GM12878 (cell line): ENCODE measurements around the gene LRRN4CL. TPM values are rescaled to one million over a fixed set of nuclear protein-coding genes. Genes with fewer than 3 reads are reported as not detected.

Experiments
- BHLHE40 ChIP-seq, 2 experiments: fragments of 450-650 bp in 1 of 2; IDR thresholded peaks; 2 replicates each; pipeline ENCODE4 v1.6.1; 2011 to 2017; ENCODE audit warnings: low read depth in 2 of 2, borderline replicate concordance in 1 of 2, improper control_type of control experiment in 1 of 2, low read length in 1 of 2, mild to moderate bottlenecking in 1 of 2
- CEBPZ ChIP-seq: fragments of 150-350 bp; IDR thresholded peaks from 2 replicates; pipeline ENCODE4 v1.6.1; 2016; ENCODE audit warnings: low read depth, low read length
- E2F8 ChIP-seq: fragments of 450-650 bp; IDR thresholded peaks from 2 replicates; pipeline ENCODE4 v1.6.1; 2018; ENCODE audit warnings: mild to moderate bottlenecking, low read depth, moderate library complexity; ENCODE audit not compliant: partially characterized antibody
- E4F1 ChIP-seq: fragments of 450-650 bp; IDR thresholded peaks from 2 replicates; pipeline ENCODE4 v1.6.1; 2018; ENCODE audit warnings: borderline replicate concordance, mild to moderate bottlenecking; ENCODE audit not compliant: partially characterized antibody
- IRF3 ChIP-seq: fragments of 450-650 bp; IDR thresholded peaks from 2 replicates; pipeline ENCODE4 v1.6.1; 2014; ENCODE audit warnings: mild to moderate bottlenecking
- KAT2A ChIP-seq: conservative IDR thresholded peaks from 2 replicates; pipeline ENCODE4 v1.6.1; 2011; ENCODE audit warnings: low read depth, low read length; ENCODE audit not compliant: control insufficient read depth
- NBN ChIP-seq: fragments of 450-650 bp; IDR thresholded peaks from 2 replicates; pipeline ENCODE4 v1.6.1; 2016
- PAX5 ChIP-seq: IDR thresholded peaks from 2 replicates; pipeline ENCODE4 v1.6.1; 2011; ENCODE audit warnings: low read depth, low read length, borderline replicate concordance
- PKNOX1 ChIP-seq: fragments of 450-650 bp; IDR thresholded peaks from 2 replicates; pipeline ENCODE4 v1.6.1; 2016; ENCODE audit warnings: mild to moderate bottlenecking
- TARDBP ChIP-seq: IDR thresholded peaks from 2 replicates; pipeline ENCODE4 v1.6.1; 2016; ENCODE audit warnings: borderline replicate concordance
- ZNF592 ChIP-seq: fragments of 450-650 bp; IDR thresholded peaks from 2 replicates; pipeline ENCODE4 v1.6.1; 2017; ENCODE audit warnings: mild to moderate bottlenecking, moderate library complexity
- polyA plus RNA-seq, 11 experiments: library from polyadenylated mRNA; depleted of rRNA in 4 of 11; unstranded in 6 of 11; stranded (reverse) in 5 of 11; fragments of >200 nt; fragmentation: Nextera tagmentation in 4 of 11; fragmentation: Illumina TruSeq in 1 of 11; extraction: Ambion mirVana in 4 of 11; extraction: Trizol in 1 of 11; gene quantifications; 1 replicate in 1 of 11; 2 replicates in 10 of 11; pipeline versions ENCODE4 v1.2.1 to v1.2.3, GENCODE V29; 2011 to 2016; ENCODE audit warnings: inconsistent platforms in 2 of 11, missing spikeins in 2 of 11, low read depth in 1 of 11
- total RNA-seq, 4 experiments: library from RNA; depleted of rRNA in 3 of 4; stranded (reverse); fragments of >200 nt in 3 of 4; fragmentation: Illumina TruSeq in 1 of 4; extraction: Trizol in 1 of 4; gene quantifications; 2 replicates each; pipeline versions ENCODE4 v1.2.1 to v1.2.3, GENCODE V29; 2013 to 2021

Gene LRRN4CL
- total and polyA plus RNA-seq, 10 of the 15 experiments (the other 5 are each of a cell fraction or from before 2014, with no cell fraction given): 0.01 to 0.06 TPM; not detected in 8

GRCh38 chr11:62671608-62672389 lies 17.5 kb downstream of the LRRN4CL start, which contains the start of the genes LBHD1 and UQCC3 (continued):
- TF ChIP-seq ZNF592 (no peak), PKNOX1 (peak; percentile 36; the same call in 1 of the 2 replicates), TARDBP (no peak), PAX5 (0 out of 2 replicates have a peak, but pooled peaks have one; percentile 15), BHLHE40 (IDR thresholded peaks at IDR 0.05; ENCODE audit: borderline replicate concordance in 1 of 2, low read depth in 2 of 2, low read length in 1 of 2) (peak in 1 of 2 experiments; percentile 74; a peak in 2 of 4 replicates), IRF3 (no peak), E2F8 (peak; percentile 53), CEBPZ (no peak), E4F1 (peak; percentile 44), NBN (peak; percentile 73; the same call in 1 of the 2 replicates), KAT2A (no peak)
